KBM-7 (cell line): ENCODE measurements around the gene SH3TC2.
A peak's percentile ranks its signal among the peaks of the same experiment; 100 is the strongest.

Experiments used
- DNase-seq: peaks from one replicate; pipeline ENCODE4 v3.0.0-alpha.2; 2015
- in situ Hi-C: fragments of 300-500 bp; cut with MboI; formaldehyde crosslinking; loops from 2 replicates; pipeline ENCODE4 v1.14.3; 2020; ENCODE audit warnings: low sequenced_read_pairs, low pct_unique_long_range_greater_than_20kb, mixed read lengths

Gene SH3TC2

GRCh38 chr5:149038336-149039080 is 24.4 kb downstream of the SH3TC2 start:
- no peak for DNase-seq
- in situ Hi-C loops, result loop anchor here (25.0 kb wide), 1 partner anchor 301 kb away; no protein-coding TSS in a partner anchor

- in situ Hi-C loops, result loop anchor here (25.0 kb wide), 1 partner anchor 301 kb away; no protein-coding TSS in a partner anchor
- DNase-seq, result peak; percentile 81
These were observed 25.0 kb downstream of the SH3TC2 start for GRCh38 chr5:149037817-149038216.

GRCh38 chr5:149036970-149037369 is 25.9 kb downstream of the SH3TC2 start:
- in situ Hi-C loops, result loop anchor here (25.0 kb wide), 1 partner anchor 300 kb away; no protein-coding TSS in a partner anchor
- no peak for DNase-seq

DNA sequence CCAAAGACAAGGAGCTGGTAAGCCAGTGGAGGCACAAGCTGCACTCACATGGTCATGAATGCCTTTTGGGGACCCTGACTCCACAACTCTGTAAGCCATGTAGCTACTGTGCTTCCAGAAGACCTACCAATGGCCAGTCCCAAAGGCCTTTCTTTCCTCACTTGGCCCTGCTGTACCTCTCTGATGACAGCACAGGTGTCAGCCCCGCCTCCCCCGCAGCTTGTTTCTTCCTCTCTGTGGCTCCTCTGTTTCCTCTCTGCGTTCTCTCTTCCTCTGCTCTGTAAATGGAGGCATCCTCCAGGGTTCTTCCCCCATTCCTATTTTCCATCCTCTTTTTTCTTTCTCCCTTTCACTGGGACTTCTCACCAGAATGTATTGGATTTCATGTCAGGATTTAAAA is 26.7 kb downstream of the SH3TC2 start:
- in situ Hi-C loops, result loop anchor here (25.0 kb wide), 1 partner anchor 299 kb away; no protein-coding TSS in a partner anchor

GRCh38 chr5:149035372-149035790 is 27.5 kb downstream of the SH3TC2 start:
- in situ Hi-C loops, result loop anchor here (25.0 kb wide), 1 partner anchor 298 kb away; no protein-coding TSS in a partner anchor
- peak; percentile 83 for DNase-seq

More for the DNA sequence above, 26.7 kb downstream of the SH3TC2 start:
- DNase-seq, result no peak

DNA sequence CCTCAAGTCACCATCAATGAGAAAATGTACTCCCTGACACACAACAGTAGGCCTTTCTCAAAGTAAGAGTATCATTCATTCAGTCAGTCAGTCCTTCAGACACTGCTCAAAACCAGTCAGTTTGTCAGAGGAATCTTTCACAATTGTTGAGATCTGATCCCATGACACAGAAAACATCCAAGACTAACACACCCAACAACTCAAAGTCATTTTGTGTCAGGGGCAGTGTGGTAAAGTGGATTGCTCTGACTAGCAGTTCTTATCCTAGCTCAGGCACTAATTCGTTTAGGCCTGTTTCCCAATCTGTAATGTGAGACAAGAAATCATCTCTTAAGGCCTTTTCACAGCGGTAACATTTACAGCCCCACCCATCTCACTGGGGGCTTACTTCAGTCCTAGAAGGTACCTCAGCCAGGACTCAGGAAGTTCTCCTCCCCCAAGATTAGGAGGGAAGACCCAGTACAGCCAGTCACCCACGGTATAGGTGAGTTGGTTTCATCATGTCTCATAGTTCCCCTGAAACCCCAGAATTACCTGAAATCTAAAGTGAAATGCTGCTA is 31.9 kb downstream of the SH3TC2 start:
- in situ Hi-C loops, result loop anchor here (25.0 kb wide), 1 partner anchor 294 kb away; no protein-coding TSS in a partner anchor
- DNase-seq, result no peak

- no peak for DNase-seq
- in situ Hi-C loops, result loop anchor here (25.0 kb wide), 1 partner anchor 293 kb away; no protein-coding TSS in a partner anchor
These were observed 32.5 kb downstream of the SH3TC2 start for GRCh38 chr5:149030392-149030791.

- in situ Hi-C loops, result loop anchor here (25.0 kb wide), 1 partner anchor 292 kb away; no protein-coding TSS in a partner anchor
- no peak for DNase-seq
These were observed 33.9 kb downstream of the SH3TC2 start for GRCh38 chr5:149028984-149029383.

DNA sequence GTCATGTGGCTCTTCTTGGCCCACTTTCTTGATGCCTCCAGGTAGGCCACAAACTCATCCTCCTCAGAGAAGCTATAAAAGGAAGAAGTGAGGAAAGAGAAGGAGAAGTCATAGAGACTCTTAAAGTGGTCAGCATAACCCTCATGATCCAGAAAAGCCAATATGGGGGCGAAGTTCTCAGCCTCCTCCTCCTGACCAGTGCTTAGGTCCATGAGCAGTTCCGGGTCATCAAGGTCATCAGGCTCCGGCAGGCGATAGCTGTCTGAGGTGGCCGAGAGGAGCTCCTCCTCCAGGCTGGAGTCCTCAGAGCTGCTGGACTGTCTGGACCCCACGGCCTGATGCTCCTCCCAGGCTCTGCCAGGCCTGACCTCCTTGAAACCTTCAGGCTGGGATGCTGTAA is 34.7 kb downstream of the SH3TC2 start:
- in situ Hi-C loops, result loop anchor here (25.0 kb wide), 1 partner anchor 291 kb away; no protein-coding TSS in a partner anchor

GRCh38 chr5:149027636-149028035 is 35.2 kb downstream of the SH3TC2 start:
- no peak for DNase-seq
- in situ Hi-C loops, result loop anchor here (25.0 kb wide), 1 partner anchor 290 kb away; no protein-coding TSS in a partner anchor

More for the DNA sequence above, 34.7 kb downstream of the SH3TC2 start:
- DNase-seq, result no peak

GRCh38 chr5:149024943-149025342 is 37.9 kb downstream of the SH3TC2 start:
- in situ Hi-C loops, result loop anchor here (25.0 kb wide), 1 partner anchor 288 kb away; no protein-coding TSS in a partner anchor
- DNase-seq, result no peak

- in situ Hi-C loops, result no loop called here
- no peak for DNase-seq
These were observed 38.4 kb downstream of the SH3TC2 start for GRCh38 chr5:149024477-149024876.

- in situ Hi-C loops, result no loop called here
- DNase-seq, result no peak
These were observed 40.7 kb downstream of the SH3TC2 start for GRCh38 chr5:149022200-149022599.

DNA sequence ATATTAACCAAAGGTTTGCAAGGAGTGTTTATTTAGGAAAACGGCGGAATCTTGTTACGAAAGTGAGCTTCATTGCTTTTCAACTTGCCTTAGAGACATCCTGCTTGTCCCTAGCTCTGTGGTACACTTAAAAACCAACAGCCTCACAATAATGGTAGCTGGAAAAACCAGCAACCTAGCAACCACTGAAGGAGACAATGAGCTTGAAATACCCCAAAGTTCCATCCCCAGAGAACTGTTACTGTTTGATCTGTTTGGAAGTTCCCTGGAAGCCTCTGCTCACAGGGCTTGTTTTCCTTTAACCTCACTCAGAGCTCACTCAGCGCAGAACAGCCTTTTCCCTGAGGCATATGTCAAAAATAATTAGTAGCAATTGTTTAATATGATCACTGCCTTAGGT is 43.2 kb downstream of the SH3TC2 start:
- no peak for DNase-seq
- in situ Hi-C loops, result no loop called here

- in situ Hi-C loops, result no loop called here
- no peak for DNase-seq
These were observed 43.9 kb downstream of the SH3TC2 start for GRCh38 chr5:149018909-149019443.

DNA sequence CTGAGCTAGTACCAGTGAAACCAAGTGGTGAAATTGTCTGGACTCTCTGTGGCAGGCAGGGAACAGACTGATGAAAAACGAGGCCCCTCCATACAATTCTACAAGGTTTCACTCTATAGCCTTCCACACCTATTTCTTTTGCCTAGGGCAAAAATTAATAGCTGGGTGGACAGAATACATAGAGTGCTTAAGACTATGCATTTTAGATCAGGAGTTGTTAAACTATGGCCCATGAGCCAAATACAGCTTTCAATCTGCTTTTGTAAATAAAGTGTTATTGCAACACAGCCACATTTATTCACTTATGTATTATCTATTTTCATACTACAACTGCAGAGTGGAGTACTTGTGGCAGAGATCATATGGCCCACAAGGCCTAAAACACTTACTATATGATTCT is 45.2 kb downstream of the SH3TC2 start:
- in situ Hi-C loops, result no loop called here
- no peak for DNase-seq

DNA sequence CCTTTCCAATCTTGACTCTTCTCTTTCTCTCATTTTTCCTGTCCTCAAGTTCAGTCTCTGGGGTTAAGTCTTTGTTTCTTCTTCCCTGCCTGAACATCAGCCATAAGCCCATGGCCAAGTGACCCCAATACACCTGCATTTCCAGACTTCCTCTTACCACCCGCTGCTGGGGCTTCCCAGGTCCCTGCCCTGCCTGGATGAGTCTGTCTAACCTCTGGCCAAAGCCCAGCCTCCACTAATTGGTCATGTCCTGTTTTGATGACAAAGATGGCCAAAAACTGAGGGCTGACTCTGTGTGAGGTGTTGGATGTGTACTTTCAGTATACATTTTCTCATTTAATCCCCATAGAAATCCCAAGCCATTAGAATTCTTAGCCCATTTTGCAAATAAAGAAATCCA is 47.3 kb downstream of the SH3TC2 start:
- no peak for DNase-seq
- in situ Hi-C loops, result no loop called here

DNA sequence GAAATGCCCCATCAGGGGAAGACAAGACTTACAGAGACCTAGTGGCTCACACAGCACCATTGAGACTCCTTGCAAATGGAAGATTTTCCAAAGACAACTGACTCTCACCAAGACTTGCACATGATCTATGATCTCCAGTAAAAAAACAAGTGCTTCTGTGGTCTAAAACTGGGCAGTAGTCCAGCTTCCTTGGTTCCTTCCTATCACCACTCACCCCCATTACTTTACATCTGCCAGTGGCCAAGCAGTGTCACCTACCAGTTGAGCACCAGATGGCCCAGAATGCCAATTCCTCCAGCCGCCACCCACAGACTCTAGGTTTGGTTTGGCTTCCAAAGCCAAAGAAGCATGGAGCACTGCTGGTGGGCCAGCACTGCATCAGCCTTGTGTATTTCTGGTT is 47.7 kb downstream of the SH3TC2 start:
- in situ Hi-C loops, result no loop called here
- no peak for DNase-seq

DNA sequence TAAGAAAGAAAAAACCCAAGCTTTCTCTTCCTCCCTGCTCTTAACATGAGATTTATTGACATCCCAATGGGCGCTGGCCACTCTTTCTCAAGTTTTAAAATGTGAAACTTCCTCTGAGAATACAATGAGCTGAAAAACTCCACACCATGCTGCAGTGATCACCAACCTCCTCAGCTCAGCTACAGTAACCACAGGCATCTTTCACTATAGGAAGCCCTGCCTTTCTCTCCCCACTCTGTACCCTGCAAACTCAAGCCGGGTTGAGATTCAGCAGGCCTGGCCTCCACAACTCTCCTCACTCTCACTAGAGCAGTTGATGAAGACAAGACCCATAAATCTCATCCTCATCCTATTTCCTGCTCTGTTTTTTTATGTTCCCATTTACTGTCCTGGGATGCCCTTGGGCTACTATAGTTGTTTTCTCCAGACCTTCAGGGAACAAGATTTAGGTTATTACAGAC is 48.3 kb downstream of the SH3TC2 start:
- no peak for DNase-seq
- in situ Hi-C loops, result no loop called here

DNA sequence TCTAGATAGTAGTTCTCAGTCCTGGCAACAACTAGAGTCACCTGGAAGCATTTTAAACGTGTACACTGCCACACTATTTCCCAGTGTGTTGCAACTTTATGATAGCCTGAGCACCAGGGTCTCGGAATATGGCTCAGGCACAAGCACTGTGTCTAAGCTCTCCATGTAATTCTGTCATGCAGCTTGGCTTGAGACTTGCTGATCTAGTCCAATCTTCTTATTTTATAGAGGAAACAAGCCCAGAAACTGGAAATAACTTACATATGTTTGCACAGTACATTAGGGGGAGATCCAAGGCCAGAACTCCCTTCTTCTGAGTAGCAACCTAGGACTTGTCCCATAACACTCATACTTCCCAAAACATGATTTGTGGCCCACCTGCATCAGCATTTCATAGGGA is 49.1 kb downstream of the SH3TC2 start:
- in situ Hi-C loops, result no loop called here
- DNase-seq, result no peak
